Hypothalamus (tissue), 51 donors: ENCODE results near the gene COL8A2.
A peak's percentile ranks its signal among the peaks of the same experiment; 100 is the strongest.

ENCODE experiments used
- DNase-seq, 51 donors: peaks; one replicate each; lab custom pipeline; 2025; lab: John Stamatoyannopoulos, UW

The COL8A2 gene

DNA sequence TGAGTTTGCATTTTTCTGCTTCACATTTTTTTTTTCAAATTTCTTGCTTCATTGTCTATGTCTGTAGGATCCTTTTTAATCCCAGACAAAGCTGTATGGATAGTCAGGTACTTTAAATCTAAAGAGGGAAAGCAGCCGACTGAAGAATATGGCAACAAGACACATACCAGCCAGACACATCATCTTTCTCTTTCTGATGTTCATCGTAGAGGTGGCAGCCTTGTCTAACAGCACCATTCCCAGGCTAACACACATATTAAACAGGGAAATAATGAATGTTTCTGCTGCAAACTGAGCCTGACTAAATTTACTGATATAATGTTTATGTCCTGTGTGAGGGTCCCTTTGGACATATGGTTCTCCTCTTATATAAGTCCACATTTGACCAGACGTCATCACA is 44.8 kb downstream of the COL8A2 start:
- no peak for DNase-seq

- no peak for DNase-seq
Observed at GRCh38 chr1:36076979-36077573, 47.9 kb downstream of the COL8A2 start.

GRCh38 chr1:36070349-36070748 is 54.7 kb downstream of the COL8A2 start:
- DNase-seq = no peak

GRCh38 chr1:36068866-36069265 is 56.2 kb downstream of the COL8A2 start:
- DNase-seq = no peak

DNA sequence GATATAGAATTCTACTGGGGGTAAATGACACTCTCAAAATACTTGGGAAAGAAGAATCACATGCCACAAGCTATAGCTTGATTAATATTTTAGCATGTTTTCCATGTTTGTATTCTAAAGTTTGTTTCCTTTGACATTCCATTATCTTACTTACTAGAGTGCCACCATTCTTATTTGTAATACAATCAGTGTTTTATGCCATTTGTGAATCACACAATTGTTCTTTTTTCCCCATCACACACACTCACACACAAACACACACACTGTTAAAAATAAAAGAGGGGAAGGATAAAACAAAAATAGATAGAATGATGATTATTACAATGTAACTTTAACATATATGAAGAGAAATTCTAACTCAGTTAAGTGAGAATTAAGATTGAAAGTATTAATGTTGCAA is 57.2 kb downstream of the COL8A2 start:
- DNase-seq = peak in 1 of 51 donors; percentile 15

GRCh38 chr1:36062315-36062714 is 62.7 kb downstream of the COL8A2 start:
- no peak for DNase-seq

GRCh38 chr1:36055706-36056105 is 69.3 kb downstream of the COL8A2 start:
- DNase-seq = no peak

- DNase-seq = no peak
Observed at GRCh38 chr1:36053978-36054377, 71.0 kb downstream of the COL8A2 start.

- DNase-seq = no peak
Observed at GRCh38 chr1:36051821-36052220, 73.2 kb downstream of the COL8A2 start.
